NB4 (cell line): ENCODE results near the gene SUMF1.

ENCODE experiments used
- MAX ChIP-seq: IDR thresholded peaks from 2 replicates; pipeline ENCODE4 v1.6.1; 2011; ENCODE audit warnings: low read depth, low read length
- POLR2A ChIP-seq: IDR thresholded peaks from 2 replicates; pipeline ENCODE4 v1.6.1; 2011; ENCODE audit warnings: mild to moderate bottlenecking; ENCODE audit not compliant: insufficient read length; ENCODE audit errors: extremely low read depth
- TF ChIP-seq, protein P1 (sequence below): IDR thresholded peaks from one replicate; pipeline ENCODE4 v1.5.1; 2012; ENCODE audit warnings: low read depth, low read length

DNA sequence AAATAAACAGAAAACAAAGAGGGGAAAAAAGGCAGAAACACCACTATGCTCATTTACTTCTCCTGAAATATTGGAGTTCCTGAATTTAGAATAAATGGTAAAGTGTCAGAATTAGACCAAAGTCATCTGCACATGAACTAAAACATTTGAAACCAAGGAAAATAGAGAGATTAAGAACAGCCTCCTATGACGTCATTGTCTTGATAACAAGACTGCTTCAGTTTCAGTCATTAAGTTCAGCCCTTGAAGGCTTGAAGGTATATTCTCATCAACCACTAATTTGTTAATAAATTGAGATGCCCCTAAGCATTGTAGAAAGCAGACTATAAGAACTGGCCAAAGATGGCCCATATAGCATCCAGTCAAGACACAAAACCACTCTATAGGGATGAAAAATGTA, 2.5 kb downstream of the SUMF1 start:
- TF ChIP-seq MAX (no peak), POLR2A (no peak)
- TF ChIP-seq, protein P1, sequence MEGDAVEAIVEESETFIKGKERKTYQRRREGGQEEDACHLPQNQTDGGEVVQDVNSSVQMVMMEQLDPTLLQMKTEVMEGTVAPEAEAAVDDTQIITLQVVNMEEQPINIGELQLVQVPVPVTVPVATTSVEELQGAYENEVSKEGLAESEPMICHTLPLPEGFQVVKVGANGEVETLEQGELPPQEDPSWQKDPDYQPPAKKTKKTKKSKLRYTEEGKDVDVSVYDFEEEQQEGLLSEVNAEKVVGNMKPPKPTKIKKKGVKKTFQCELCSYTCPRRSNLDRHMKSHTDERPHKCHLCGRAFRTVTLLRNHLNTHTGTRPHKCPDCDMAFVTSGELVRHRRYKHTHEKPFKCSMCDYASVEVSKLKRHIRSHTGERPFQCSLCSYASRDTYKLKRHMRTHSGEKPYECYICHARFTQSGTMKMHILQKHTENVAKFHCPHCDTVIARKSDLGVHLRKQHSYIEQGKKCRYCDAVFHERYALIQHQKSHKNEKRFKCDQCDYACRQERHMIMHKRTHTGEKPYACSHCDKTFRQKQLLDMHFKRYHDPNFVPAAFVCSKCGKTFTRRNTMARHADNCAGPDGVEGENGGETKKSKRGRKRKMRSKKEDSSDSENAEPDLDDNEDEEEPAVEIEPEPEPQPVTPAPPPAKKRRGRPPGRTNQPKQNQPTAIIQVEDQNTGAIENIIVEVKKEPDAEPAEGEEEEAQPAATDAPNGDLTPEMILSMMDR, result no peak
